SKM-1 treated with dmso at 0.1 percent for 144 hours (cell line): ENCODE data around the gene CALML3.
A peak's percentile ranks its signal among the peaks of the same experiment; 100 is the strongest.

Experiments used
- DNase-seq: peaks from one replicate; lab custom pipeline; 2025; ENCODE audit not compliant: unreplicated experiment; lab: John Stamatoyannopoulos, UW

Gene CALML3

DNA sequence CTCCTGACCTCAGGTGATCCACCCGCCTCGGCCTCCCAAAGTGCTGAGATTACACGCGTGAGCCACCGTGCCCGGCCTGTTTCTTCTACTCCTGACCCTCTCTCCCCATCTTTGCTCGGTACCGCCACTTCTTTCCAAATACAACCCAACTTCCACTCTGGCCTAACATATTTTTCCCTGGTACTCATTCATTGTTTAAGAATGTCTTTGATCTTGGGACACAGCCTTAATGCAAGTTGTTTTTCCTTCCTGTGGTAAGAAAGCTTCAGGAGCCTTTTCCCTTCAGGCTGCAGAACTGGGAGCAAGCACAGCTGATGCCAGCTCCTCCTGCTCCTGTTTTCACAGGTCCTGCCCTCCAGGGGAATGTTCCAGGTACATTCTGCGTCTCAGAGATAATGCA, 13.7 kb downstream of the CALML3 start:
- DNase-seq = no peak

DNA sequence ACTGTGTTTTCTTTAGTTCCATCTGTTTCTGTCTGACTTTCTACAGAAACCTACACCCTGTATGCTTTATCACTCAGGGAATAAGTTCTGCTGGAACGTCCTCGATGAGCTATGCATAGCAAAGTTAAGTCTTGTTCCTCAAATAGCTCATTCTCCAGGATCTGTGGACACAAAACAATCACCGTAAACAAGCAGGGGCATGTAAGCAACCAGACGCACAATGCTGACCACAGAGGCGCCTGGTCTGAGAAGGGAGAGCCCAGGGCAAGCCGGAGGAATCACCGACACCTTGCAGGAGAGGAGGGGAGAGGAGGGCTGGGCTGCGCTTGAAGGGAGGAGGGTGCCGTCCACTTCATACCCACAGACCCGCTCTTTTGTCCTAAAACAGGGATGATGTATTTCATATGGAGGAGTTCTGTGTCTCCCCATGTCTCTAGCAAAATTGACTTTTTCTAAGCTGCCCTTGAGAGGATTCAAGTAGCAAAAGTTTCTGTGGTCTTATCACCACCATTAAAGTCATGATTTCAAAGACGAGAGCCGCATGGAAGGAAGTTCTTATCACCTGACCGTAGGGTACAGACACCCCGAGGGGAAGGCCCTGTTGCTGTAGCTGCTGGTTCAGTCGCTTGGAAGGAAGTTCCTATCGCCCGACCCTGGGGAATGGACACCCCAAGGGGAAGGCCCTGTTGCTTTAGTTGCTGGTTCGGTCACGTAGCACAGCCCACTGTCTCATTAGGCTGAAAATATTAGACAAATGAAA, 14.3 kb downstream of the CALML3 start:
- no peak for DNase-seq

DNA sequence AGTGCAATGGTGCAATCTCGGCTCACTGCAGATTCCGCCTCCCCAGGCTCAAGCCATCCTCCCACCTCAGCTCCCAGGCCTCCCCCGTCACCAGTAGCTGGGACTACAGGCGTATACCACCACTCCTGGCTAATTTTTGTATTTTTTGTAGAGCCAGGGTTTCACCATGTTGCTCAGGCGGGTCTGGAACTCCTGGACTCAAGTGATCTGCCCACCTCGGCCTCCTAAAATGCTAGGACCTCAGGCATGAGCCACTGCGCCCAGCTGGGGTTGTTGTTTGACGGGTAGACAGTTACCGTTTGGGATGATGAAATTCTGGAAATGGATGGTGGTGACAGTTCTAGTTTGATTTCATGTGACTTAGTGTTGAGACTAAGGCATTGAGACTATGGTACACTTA, 15.3 kb downstream of the CALML3 start:
- no peak for DNase-seq

GRCh38 chr10:5540891-5541290, 16.1 kb downstream of the CALML3 start:
- DNase-seq = no peak

- DNase-seq = no peak
Observed at GRCh38 chr10:5542100-5542499, 17.3 kb downstream of the CALML3 start.

- no peak for DNase-seq
Observed at GRCh38 chr10:5543623-5544022, 18.9 kb downstream of the CALML3 start.

- peak; percentile 19 for DNase-seq
Observed at GRCh38 chr10:5544216-5544805, 19.6 kb downstream of the CALML3 start.

DNA sequence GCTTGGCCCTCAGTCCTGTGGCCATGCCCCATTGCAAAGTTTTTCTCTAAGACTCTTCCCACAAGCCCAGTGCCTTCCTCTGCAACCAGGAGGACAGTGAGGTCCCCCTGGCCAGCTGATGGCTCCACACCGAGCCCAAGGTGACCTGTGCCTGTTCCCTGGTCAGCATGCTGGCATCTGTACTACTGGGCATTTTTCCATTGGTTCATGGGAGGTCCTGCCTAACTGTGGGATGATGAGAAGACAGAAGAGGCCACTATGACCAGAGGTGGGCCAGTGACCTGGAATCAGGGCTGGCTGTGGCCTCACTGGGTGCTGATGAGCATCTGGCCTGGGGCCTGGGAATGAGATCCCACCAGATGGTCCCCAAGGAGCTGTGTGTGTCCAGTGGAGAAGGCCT, 20.2 kb downstream of the CALML3 start:
- no peak for DNase-seq

DNA sequence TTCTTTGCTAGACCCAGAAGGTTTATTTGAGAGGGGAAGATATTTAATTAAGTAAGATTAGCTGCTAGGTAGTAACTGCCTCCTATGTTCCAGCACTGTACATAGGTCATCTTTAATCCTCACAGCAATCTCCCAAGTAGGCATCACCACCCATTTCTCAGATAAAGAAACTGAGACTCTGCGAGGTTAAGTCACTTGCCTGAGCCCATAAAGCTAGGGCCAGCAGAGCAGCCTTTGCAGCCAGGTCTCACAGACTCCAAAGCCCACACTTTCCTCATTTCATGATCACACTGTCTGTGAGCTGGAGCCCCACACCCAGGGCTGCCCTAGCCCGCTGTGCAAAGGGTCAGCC, 20.6 kb downstream of the CALML3 start:
- DNase-seq = no peak

DNA sequence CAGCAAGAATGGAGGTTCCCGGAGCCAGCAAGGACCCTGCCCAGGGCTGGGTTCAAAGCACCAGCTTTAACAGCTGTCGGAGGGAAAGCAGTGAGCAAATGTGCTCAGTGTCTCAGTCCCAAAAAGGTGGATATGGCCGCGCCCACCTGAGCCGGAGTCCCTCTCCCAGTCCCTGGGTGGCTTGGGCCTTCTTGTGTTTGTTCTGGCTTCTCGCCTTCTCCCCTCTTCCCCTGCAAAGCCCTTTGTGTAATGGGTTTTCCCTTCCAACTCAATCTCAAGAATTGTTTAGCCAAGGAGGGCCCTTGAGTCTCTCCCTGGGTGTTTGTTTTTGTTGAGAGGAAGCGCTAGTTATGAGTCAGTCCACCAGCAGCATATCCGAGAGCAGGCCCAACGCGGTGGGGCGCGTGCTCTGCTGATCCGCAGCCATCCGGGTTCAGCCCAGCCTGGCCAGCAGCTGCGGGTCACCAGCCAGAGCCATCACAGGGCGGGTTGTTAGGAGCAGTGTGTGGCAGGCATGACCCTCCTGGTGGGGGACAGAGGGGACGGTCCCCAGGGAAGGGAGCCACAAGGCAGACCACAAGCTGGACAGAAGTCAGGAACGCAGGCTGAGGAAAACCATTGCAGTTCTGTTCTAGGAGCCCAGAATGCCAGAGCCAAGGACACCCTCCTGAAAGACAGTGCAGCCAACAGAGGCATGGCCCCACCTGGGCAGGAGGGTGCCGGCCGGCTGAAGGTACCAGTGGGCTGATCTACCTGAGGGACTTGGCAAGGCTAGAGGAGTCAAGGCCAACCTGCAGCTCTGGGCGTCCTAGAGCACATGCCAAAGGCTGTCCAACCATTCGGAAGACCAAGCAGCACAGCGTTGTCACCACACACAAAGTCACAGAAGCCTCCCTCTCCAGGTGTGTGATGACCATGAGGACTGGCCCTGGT, 21.3 kb downstream of the CALML3 start:
- no peak for DNase-seq

- no peak for DNase-seq
Observed at GRCh38 chr10:5546891-5547680, 22.3 kb downstream of the CALML3 start.

DNA sequence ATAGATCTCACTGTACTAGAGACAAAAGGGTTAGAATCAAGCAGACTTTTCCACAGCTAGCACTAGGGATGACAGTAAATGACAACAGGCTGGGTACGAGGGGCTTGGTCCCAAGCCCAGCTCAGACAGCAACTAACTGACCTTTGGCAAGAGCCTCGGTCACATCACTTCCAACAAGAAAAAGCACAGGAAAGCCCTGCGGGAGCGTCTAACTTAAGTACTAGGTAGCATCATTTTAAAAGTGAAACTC, 22.8 kb downstream of the CALML3 start:
- no peak for DNase-seq

- no peak for DNase-seq
Observed at GRCh38 chr10:5547931-5548660, 23.3 kb downstream of the CALML3 start.

- DNase-seq = no peak
Observed at GRCh38 chr10:5549462-5550249, 24.9 kb downstream of the CALML3 start.

DNA sequence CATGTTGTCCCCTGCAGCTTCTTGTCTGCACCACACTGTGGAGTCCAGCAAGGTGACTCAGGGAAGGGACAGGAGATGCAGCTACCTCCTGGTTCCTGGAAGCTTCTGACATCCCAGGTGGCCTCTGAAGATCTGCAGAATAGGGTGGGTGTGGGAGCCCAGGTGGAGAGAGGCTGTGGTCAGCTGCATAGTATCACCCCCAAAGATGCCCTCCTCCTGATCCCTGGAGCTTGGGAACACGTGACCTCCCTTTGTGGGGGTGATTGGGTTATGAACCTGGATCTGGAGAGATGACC, 25.4 kb downstream of the CALML3 start:
- DNase-seq = no peak

- DNase-seq = no peak
Observed at GRCh38 chr10:5550621-5551530, 26.1 kb downstream of the CALML3 start.

DNA sequence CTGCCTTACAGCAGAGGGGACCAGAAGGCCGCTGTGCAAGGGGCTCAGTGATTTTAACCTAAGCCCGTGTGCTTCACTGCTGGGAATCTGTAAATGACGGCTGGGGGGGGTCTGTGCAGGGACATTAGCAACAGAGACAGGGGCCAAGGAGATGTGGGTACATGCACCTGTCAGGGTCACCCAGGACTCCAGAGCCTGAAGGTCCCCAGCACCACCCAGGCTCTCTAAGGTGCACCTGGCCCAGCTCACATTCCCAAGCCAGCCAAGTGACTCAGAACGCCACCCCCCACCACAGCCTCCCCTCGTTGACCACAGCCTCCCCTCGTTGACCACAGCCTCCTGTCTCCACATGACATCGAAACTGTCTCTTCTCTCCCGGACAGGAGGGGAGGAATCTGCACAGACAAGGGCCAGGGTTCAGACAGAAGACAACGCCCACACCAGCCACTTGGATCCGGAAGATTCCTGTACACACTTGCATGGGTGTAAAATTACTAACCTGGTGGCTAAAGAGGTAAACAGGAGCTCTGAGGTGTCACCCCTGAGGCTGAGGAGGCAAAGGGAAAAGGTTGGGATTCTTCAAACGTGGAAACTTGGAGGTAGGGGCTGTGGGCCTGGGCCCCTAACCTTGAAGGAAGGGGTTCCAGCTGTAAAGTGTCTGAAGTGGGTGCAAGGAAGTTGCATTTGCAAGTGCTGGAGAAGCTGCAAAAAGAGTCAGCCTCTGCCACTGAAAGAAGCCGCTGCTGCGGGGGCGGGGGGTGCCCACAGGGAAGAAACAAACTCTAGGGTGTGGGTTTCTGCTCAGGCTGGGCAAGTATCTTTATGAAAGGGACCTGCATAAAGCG, 27.0 kb downstream of the CALML3 start:
- peak; percentile 7 for DNase-seq
